Testis (tissue), 2 donors: ENCODE results near the gene RANBP9.

ENCODE experiments used
- CTCF ChIP-seq, 3 experiments: fragments of 450-650 bp in 2 of 3; fragments of 200-600 bp in 1 of 3; sonication (generic) in 1 of 3; IDR thresholded peaks; one replicate each; pipeline ENCODE4 v1.5.1; 2016 to 2019; ENCODE audit warnings: antibody characterized with exemption in 3 of 3, mild to moderate bottlenecking in 2 of 3, moderate library complexity in 1 of 3
- POLR2A ChIP-seq: fragments of 450-650 bp; IDR thresholded peaks from one replicate; pipeline ENCODE4 v1.6.1; 2017; ENCODE audit warnings: antibody characterized with exemption, mild to moderate bottlenecking, moderate library complexity

- no peak for TF ChIP-seq CTCF (IDR thresholded peaks at IDR 0.05)
- no peak for TF ChIP-seq POLR2A
These were observed 62.2 kb downstream of the RANBP9 start for GRCh38 chr6:13649393-13649792.
